ENCODE measurements around the gene RIOK2.

The RIOK2 gene

GRCh38 chr5:97127727-97128126, 55.3 kb downstream of the RIOK2 start:
- DNase-seq (ENCODE audit: low read depth): no peak
- no peak for TF ChIP-seq CTCF (conservative IDR thresholded peaks at IDR 0.05; ENCODE audit: low read depth, low read length)

GRCh38 chr5:97125125-97125683, 57.8 kb downstream of the RIOK2 start:
- no peak for DNase-seq (ENCODE audit: low read depth)
- TF ChIP-seq CTCF (conservative IDR thresholded peaks at IDR 0.05; ENCODE audit: low read depth, low read length): no peak
- no peak overlapping the region for H3K4me3 ChIP-seq (ENCODE audit: low read length)

More at GRCh38 chr5:97127727-97128126, 55.3 kb downstream of the RIOK2 start:
- H3K4me3 ChIP-seq (ENCODE audit: low read length): no peak overlapping the region

- H3K4me3 ChIP-seq (ENCODE audit: low read length): no peak overlapping the region
- TF ChIP-seq CTCF (conservative IDR thresholded peaks at IDR 0.05; ENCODE audit: low read depth, low read length): no peak
- DNase-seq (ENCODE audit: low read depth): no peak
Observed at GRCh38 chr5:97124335-97124734, 58.7 kb downstream of the RIOK2 start.

- H3K4me3 ChIP-seq (ENCODE audit: low read length): no peak overlapping the region
- no peak for DNase-seq (ENCODE audit: low read depth)
- no peak for TF ChIP-seq CTCF (conservative IDR thresholded peaks at IDR 0.05; ENCODE audit: low read depth, low read length)
Observed at GRCh38 chr5:97121848-97122247, 61.2 kb downstream of the RIOK2 start.

GRCh38 chr5:97120195-97120594, 62.9 kb downstream of the RIOK2 start:
- DNase-seq (ENCODE audit: low read depth): no peak
- no peak for TF ChIP-seq CTCF (conservative IDR thresholded peaks at IDR 0.05; ENCODE audit: low read depth, low read length)
- H3K4me3 ChIP-seq (ENCODE audit: low read length): no peak overlapping the region

- peak; percentile 42 for DNase-seq (ENCODE audit: low read depth)
- H3K4me3 ChIP-seq (ENCODE audit: low read length): no peak overlapping the region
- TF ChIP-seq CTCF (conservative IDR thresholded peaks at IDR 0.05; ENCODE audit: low read depth, low read length): no peak
Observed at GRCh38 chr5:97119007-97119390, 64.0 kb downstream of the RIOK2 start.

GRCh38 chr5:97118261-97119006, 64.6 kb downstream of the RIOK2 start:
- no peak overlapping the region for H3K4me3 ChIP-seq (ENCODE audit: low read length)
- no peak for DNase-seq (ENCODE audit: low read depth)
- TF ChIP-seq CTCF (conservative IDR thresholded peaks at IDR 0.05; ENCODE audit: low read depth, low read length): no peak
